GM21737 (cell line): ENCODE data around the gene ZNF581.

Source experiments
- ATAC-seq: cut with Tn5 transposase; IDR thresholded peaks from one replicate; pipeline ENCODE4 v1.9.1; 2021; ENCODE audit warnings: mild to moderate bottlenecking, moderate library complexity; ENCODE audit not compliant: unreplicated experiment

ZNF581 gene

DNA sequence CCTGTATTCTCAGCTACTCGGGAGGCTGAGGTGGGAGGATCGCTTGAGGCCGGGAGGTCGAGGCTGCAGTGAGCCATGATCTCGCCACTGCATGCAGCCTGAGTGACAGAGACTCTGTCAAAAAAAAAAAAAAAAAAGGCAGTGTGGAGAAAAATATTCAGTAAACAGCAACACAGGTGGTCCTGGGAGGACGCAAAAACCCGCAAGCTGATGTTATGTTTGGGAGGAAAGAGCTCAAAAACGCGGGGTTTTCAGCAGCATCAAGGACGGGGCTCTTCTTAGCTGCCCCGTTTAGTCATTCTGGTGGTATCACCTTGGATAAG, 18.5 kb upstream of the ZNF581 start:
- ATAC-seq, result no peak

DNA sequence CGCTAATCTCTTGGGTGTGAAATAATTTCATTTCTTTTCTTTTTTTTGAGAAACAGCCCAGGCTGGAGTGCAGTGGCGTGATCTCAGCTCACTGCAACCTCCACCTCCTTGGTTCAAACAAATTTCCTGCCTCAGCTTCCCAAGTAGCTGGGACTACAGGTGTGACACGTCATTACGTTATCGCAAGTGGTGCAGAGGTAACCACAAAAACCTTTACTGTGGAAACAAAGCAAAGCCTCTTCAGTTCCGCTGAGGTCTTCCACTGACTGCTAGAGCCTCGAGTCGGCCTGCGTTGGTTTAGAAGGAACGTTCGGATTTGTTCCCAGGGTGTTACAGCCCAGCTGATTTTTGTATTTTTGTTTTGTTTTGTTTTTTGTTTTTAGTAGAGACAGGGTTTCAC, 17.1 kb upstream of the ZNF581 start:
- ATAC-seq, result no peak

DNA sequence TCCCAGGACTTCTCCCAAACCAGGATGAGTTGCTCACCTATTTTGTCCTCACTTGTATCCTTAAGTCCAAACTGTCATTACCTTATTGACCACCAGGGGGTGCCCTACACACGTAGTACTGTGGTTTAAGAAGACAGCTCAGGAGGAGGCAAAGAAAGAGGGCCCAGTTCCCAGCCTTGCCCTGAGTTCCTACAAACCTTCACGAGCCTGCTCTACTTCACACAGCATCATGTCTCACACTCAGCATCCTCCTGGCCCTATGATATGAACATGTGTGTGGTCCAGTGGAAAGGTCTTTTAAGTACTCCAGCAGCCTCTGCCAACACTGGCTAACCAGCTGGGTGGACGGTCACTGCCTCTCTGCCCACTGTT, 11.0 kb upstream of the ZNF581 start:
- ATAC-seq, result no peak

DNA sequence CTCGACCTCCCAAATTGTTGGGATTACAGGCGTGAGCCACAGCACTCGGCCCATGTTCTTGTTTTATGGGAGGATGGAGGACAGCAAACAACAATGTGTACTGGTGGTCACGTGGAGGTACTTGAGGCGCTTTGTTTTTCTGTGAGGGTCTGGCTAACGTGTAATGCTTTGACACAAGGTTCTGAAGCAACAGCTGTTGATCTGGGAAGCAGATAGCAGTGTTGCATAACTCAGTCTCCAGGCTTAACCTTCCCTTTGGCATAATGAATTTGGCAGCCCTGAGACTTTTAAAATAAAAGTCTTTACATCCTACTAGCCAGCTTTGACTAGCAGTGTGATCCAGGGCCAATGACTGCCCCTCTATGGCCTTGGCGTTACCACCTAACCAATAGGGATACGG, 9.6 kb upstream of the ZNF581 start:
- no peak for ATAC-seq

DNA sequence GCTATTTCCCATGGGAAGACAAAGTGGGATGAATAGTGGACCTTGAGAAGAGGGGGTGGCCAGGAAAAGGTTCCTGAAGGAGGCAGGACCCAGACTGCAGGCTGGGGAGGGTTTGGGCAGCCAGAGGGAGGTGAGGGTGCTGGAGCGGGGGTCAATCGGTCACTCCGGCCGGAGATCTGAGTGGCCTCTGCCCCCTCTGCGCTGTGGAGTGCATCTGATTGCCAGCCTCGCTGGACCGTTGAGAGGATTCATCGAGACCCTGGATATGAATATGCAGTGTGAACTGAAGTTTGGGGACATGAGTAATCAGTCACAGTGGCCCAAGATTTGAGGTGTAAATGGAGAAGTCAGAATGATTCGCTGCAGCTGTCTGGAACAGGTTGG, 8.1 kb upstream of the ZNF581 start:
- ATAC-seq, result no peak

GRCh38 chr19:55635856-55636440, 7.5 kb upstream of the ZNF581 start:
- ATAC-seq, result no peak

DNA sequence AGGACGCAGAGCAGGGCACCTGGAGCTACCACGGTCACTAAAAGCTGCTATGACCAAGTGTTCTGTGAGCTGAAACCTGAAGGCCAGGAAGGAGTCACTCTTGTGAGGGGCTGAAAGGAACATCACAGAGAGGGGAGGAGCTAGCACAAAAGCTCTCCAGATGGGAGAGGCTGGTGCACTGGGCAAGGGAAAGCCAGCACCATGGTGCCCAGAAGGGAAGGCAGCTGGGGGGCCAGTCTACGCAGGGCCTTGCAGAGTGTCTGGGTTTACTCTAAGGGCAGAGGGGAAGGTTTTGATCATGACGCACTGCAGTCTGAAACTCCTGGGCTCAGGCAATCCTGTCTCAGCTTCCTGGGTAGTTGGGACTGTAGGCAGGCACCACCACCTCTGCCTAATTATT, 6.7 kb upstream of the ZNF581 start:
- no peak for ATAC-seq

DNA sequence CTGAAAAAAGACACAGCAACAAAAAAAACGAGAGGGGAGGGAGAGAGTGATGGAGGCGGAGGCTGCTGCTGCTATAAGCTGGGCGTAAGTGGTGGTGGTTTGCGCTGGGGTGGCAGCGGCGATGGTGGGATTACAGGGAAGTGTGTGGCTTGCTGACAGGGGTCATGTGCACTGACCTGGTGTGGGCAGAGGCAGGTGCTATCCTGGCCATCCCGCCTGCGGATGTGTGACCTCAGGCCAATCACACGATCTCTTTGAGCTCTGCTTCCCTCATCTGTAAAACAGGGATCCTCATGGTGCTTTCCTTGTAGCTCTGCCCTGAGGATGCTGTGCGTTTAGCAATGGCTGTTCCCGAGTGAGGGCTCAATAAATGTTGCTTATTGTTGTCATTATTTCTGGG, 5.9 kb upstream of the ZNF581 start:
- ATAC-seq, result no peak

GRCh38 chr19:55638864-55639359, 4.5 kb upstream of the ZNF581 start:
- no peak for ATAC-seq

DNA sequence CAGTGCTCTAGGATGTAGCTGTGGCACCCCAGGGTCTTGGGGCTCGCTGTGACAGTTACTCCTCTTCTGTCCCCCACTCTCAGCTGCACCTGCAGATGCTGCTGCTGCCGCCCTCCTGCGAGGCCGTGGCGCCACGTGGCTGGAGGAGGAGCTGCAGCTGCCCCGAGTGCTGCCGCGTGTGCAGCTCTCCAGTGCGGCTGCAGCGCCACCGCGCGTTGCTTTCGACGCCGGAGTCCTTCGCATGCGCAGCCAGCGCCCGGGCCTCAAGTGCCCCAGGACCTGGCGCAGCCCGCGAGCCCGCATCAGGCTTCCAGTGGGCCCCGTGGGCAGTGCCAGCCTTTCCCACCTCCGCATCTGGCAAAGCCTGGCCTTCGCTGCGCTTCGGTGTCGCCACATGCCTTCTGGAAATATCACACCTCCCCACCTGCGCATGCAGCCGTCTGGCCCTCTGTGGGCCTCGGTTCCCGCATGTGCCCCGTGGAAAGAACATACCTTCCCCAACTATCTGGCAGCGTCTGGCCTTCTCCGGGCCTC, 3.3 kb upstream of the ZNF581 start:
- ATAC-seq, result no peak

GRCh38 chr19:55640577-55641425, 2.6 kb upstream of the ZNF581 start, which contains the start of gene ZNF580:
ZNF580 (plus strand) TSS chr19:55641002; CDS start chr19:55642509, 1,507 bp downstream.
- peak; percentile 31 for ATAC-seq

- ATAC-seq, result no peak
These were observed 1.9 kb upstream of the ZNF581 start for GRCh38 chr19:55641426-55642152.

GRCh38 chr19:55642153-55643002, 1.1 kb upstream of the ZNF581 start:
- no peak for ATAC-seq

DNA sequence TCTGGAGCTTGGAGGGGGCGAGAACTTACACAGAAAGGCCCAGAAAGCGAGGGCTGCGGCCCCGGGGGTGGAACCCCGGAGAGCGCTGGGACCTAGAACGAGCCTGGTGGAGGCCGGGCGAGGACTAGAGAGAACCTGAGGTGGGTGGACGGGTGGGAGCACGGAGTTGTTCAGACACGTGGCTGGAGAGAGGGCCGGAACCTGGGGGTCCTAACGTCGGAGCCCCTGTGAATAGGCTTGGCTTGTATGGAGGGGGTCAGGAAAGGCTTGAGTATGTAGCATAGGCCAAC, 383 bp downstream of the ZNF581 start:
- no peak for ATAC-seq

- ATAC-seq, result no peak
These were observed 863 bp downstream of the ZNF581 start for GRCh38 chr19:55644191-55644833.

GRCh38 chr19:55644842-55645511, 1.5 kb downstream of the ZNF581 start:
- no peak for ATAC-seq

DNA sequence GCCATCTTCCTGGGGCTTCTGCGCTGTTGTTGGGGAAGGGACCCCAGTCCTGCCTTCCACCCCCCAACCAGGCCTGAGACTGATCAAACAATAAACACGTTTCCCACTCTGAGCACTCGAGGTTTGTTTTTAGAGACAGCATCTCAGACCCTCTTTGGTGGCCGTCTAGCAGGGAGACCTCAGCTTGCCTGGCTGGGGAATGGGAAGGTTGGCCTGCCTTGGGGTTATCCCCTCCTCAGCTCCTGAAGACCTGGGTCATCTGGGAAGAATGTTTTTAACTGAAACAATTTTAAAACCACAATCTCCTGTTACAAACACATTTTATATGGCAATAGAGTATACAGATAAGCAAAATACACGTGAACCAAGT, 2.0 kb downstream of the ZNF581 start:
- ATAC-seq, result no peak

GRCh38 chr19:55646889-55647731, 3.7 kb downstream of the ZNF581 start:
- no peak for ATAC-seq
